Suprapubic skin (tissue), 3 donors: ENCODE data around the gene C2CD3.

ENCODE experiments used
- CTCF ChIP-seq, 2 donors: fragments of 200-600 bp in 1 of 2; fragments of 450-650 bp in 1 of 2; sonication (generic) in 1 of 2; IDR thresholded peaks; one replicate each; pipeline ENCODE4 v1.5.1; 2016 to 2019; ENCODE audit warnings: antibody characterized with exemption in 2 of 2, mild to moderate bottlenecking in 1 of 2, moderate library complexity in 1 of 2
- POLR2A ChIP-seq, 2 donors: fragments of 450-650 bp; IDR thresholded peaks; one replicate each; pipeline ENCODE4 v1.6.1; 2017; ENCODE audit warnings: antibody characterized with exemption in 2 of 2, mild to moderate bottlenecking in 2 of 2, moderate library complexity in 2 of 2

DNA sequence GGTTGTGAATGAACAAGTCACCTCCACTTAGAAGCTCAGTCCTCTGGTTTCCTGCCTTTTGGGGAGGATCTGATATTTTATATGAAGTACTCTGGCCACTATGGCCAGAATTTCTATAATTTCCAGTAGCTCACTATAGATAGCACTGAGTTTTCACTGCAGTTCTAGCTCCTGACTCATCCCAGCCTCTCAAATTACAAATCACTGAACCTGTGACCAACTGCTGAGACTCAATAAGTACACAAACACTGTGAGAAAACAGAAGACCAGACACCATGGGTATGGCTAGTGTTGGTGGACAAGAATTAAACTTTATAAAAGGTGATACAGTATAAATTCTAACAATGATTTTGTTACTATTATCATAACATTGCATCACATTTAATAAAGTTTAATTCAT is 114.9 kb downstream of the C2CD3 start:
- TF ChIP-seq POLR2A (IDR thresholded peaks at IDR 0.05) = no peak
- TF ChIP-seq CTCF (IDR thresholded peaks at IDR 0.05) = no peak
